Measurements from ENCODE around the gene PGD.
"Not testable (repeated sequence)": the region's sequence is repeated elsewhere in the genome, so short reads cannot be mapped to it uniquely, and the experiment has no call there.

PGD gene

DNA sequence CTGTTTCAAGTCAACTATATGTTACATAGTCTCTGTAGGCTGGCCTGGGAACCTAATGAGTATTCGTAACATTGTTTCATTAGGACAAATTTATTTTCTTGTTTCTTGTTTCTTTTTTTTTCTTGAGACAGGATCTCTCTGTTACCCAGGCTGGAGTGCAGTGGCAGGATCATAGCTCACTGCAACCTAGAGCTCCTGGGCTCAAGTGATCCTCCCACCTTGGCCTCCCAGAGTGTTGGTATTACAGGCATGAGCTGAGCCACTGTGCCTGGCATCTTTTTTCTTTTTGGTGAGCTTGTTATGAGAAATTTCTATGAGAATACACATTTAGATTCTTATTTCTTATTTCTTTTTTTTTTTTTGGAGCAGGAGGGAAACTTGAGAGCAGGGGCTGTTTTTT lies 38.2 kb downstream of the PGD start:
- no peak for DNase-seq

DNA sequence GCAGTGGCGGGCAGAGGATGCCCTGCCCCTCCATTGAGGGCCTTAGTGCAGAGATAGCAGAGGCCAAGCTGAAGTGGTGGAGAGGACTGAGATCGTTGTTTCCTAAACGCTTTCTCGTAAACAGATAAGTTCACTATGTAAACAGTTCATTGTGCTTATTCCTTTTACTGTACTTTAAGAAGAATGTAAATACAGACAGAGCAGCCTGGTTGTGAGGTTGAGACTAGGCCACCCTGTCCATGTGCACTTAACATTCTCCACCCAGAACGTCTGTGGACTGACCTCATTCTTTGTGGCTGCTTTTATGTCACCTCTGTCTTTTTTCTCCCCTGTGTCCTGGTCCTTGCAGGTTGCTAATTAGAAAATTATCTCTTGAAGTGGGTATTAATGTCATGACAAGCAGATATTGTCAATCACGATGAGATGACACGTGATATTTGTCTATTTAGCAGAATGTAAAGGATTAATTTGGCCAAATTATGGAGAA lies 39.9 kb downstream of the PGD start:
- ATAC-seq (no peak), DNase-seq (no peak)

More for the DNA sequence above, 38.2 kb downstream of the PGD start:
- ATAC-seq = no peak

DNA sequence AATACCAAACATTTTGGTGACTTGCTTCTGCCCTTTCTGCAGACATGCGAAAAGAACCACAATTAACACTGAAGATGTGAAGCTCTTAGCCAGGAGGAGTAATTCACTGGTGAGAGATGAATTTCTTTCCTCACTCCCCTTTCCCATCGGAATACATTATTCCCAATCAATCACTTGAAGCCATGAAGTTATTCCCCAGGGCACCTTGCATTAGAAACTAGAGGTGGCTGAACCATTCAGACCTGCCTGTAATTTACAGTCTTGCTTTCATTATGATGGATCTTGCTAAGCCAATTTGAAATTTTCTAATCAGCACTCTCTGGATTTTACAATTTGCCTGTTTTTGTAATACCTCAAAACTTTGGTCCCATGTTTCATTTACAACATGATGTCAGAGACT lies 41.4 kb downstream of the PGD start:
- ATAC-seq = no peak

GRCh38 chr1:10440794-10441193 lies 41.9 kb downstream of the PGD start:
- ATAC-seq = no peak
- no peak for DNase-seq

More for the DNA sequence above, 41.4 kb downstream of the PGD start:
- no peak for DNase-seq

- no peak for ATAC-seq
- no peak for DNase-seq
Measured at GRCh38 chr1:10444248-10444647, 45.4 kb downstream of the PGD start.

DNA sequence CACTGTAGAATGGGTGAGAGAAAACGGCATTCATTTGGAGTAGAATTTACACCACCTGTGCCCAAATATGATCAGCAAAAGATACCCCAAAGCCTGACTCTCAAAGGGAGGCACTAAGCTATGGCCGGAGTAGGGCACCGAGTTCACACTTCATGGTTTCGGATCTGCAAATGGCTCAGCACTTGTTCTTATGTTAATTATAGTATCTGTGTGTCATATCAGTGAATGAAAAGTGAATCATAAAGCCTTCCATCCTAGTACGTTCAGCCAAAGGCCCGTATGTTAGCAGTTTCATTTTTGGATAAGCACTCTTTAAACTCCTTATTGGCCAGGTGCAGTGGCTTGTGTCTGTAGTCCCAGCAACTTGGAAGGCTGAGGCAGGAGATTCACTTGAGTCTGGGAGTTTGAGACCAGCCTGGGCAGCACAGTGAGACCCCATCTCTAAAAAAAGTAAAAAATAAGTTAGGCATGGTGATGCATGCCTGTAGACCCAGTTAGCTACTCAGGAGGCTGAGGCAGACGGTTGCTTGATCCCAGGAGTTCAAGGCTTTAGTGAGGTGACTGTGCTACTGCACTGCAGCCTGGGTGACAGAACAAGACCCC lies 46.0 kb downstream of the PGD start:
- ATAC-seq = no peak
- DNase-seq = no peak

GRCh38 chr1:10446790-10447422 lies 48.0 kb downstream of the PGD start:
- no peak for ATAC-seq
- no peak for DNase-seq

- ATAC-seq (no peak), DNase-seq (no peak)
Measured at GRCh38 chr1:10449751-10450150, 50.9 kb downstream of the PGD start, which contains the start of gene CORT. TSS of gene CORT (plus strand) at chr1:10450031. CDS start at chr1:10450224, 193 bp downstream.

- DNase-seq = no peak
- ATAC-seq = no peak
Measured at GRCh38 chr1:10450156-10450814, 51.4 kb downstream of the PGD start.

DNA sequence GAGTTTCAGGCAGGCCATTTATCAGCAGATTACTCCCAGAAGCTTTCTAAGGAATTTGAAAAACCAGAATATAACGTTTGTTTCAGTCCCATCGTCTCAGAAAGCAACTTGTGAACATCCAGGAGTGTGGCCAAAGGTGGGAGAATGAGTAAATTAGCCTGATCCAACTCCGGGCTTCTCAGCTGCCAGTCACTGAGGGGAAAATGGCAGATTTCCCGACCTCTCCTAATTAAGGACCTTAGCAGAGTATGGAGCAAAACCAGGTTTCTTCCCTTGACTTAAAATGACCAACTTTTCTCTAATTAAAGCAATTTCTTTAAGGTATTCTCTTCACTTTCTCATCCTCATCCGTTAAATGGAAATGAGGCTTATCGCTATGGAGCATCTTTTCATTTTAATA lies 52.0 kb downstream of the PGD start:
- ATAC-seq = no peak

DNA sequence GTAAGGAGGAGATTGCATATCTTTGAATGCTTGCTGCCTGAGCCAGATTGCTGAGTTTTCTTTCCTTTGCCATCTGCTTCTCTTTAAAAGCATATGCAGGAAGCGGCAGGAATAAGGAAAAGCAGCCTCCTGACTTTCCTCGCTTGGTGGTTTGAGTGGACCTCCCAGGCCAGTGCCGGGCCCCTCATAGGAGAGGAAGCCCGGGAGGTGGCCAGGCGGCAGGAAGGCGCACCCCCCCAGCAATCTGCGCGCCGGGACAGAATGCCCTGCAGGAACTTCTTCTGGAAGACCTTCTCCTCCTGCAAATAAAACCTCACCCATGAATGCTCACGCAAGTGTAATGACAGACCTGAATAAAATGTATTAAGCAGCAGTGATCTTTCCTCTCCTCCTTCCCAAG lies 52.4 kb downstream of the PGD start:
- ATAC-seq (no peak), DNase-seq (no peak)

More for the DNA sequence above, 52.0 kb downstream of the PGD start:
- DNase-seq = no peak

DNA sequence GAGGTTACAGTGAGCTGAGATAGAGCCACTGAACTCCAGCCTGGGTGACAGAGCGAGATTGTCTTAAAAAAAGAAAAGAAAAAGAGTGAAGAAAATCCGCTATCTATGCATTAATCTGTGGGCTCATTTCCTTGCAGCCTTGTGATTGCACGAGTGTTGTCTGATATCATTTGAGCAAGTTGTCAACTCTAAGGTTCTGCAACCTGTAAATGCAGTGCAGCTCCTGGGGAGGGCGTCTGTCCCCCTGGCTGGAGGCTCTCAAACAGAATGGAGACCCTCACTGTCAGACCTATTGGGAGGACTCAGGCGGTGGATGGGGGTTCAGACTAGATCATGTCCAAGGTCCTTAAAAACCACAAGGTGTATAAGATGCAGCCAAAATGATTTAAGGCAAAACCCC lies 57.2 kb downstream of the PGD start:
- no peak for ATAC-seq

DNA sequence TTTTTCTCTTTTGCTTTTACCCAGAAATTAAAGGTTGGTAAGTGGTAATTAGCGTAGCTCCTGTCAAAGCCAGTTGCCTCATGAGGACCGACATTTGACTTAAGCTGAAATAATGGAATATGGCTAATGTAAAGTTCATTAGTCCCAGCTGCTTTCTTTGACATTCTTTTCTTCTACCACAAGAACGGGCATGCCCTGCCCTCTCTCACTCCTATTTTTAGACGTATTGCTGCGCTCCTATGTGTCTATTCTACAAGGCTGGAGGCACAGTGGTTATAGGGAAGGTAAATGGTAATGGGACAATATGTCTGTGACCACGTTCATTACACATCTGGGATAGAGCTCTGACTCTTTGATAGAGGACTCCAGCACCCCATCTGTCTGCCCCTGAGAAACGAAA lies 57.8 kb downstream of the PGD start:
- ATAC-seq (no peak), DNase-seq (no peak)

More for the DNA sequence above, 57.2 kb downstream of the PGD start:
- DNase-seq = no peak

GRCh38 chr1:10457462-10457861 lies 58.6 kb downstream of the PGD start:
- ATAC-seq, DNase-seq: not testable (repeated sequence)

- ATAC-seq = no peak
Measured at GRCh38 chr1:10457875-10458274, 59.0 kb downstream of the PGD start.

DNA sequence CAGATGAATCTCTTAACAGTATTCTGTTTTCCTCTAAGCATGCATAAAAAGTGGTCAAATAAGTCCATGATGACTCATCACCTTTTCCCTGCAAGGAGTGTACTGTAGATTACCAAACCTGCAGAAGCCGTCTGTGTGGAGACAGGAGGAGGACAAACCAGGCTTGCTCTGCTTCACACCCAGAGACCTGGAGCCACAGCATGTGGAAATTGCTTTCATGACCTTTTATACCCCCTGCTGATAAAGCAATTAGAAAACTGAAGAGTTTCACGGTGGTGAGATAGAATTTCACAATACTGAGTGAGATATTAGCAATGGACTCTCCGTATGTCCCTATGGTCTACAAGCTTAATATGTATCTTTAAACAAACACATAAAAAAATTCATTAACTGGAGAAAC lies 60.3 kb downstream of the PGD start:
- peak; percentile 37 for ATAC-seq
- DNase-seq = no peak

More at GRCh38 chr1:10457875-10458274, 59.0 kb downstream of the PGD start:
- DNase-seq = no peak

DNA sequence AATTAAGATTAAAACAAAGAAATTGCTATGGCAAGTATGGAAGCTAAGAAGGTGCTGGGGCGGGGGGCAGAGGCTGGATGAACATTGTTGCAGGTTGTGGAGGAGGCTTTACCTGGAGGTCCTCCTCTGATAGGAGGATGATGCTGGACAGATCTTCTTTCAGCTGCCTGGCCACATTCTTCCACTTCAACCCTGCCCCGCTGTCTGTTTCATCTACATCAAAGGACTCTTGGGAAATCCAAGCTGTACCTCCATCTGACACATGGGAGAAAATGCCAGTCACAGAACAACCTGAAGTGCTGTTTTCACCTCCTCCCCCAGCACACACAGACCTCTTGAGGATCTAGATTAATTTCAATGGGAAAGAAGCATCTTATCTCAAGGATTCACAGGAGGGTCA lies 68.2 kb downstream of the PGD start:
- ATAC-seq = no peak

DNA sequence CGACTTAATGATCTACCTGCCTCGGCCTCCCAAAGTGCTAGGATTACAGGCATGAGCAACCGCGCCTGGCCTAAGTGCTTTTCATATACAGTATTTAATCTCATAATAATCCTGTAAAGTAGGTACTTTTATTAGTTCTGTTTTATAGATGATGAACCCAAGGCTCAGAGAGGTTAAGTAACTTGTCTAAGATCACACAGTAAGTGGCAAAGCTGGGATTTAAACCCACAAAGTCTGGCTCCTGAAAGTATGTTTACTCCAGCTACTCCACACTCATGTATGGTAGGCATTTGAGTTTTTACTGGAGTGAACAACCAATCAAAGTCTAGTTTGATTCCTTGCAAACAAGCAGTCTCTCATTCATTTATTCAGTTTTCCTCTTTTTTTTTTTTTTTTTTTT lies 71.2 kb downstream of the PGD start:
- ATAC-seq (no peak), DNase-seq (no peak)

More for the DNA sequence above, 68.2 kb downstream of the PGD start:
- no peak for DNase-seq

Measured in stimulated activated naive CD8-positive, alpha-beta T cell treated with anti-CD3 and anti-CD28 coated beads, Interleukin-15, Interleukin-2, amounts not matched to agents 100 U/mL and 50 U/mL, for 24 hours (primary cell).